ENCODE measurements around the gene RER1. TPM values are rescaled to one million over a fixed set of nuclear protein-coding genes. Genes with fewer than 3 reads are reported as not detected.

RER1 gene
- total RNA-seq, 4 donors from 2014 or later = 56.4 to 76.8 (median 66.8) TPM

DNA sequence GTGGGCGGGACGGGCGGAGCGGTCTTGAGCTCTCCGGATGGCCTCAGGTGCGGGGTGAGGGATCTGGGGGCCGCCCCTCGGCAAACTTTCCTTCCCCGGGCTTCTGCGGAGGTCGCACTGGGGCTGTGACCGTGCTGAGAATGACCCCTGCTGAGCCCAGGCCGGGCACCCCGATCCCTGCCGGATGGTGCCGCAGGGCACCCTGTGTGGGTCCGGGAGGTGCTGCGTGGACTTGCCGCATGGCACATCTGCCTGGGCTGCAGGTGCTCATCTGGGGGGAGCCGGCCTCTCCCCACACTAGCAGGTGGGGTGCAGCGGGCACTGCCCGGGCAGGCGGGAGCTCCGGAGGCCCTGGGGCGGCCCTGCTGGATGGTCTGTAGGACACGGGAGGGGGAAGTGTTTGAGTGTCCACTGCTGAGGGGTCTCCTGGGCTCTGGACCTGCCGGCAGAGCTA is 52.5 kb downstream of the RER1 start:
- Histone ChIP-seq H3K36me3 (no peaks in the 10 kb centered on the region), H3K9me3 (no peaks in the 10 kb centered on the region), H3K4me1 (peaks cover 0 to 6% (median 0%) of the 10 kb centered on the region in 4 donors), H3K27ac (no peak overlapping the region), H3K4me3 (no peak overlapping the region), H3K27me3 (peaks cover 0 to 74% of the 10 kb centered on the region in 2 donors)
- TF ChIP-seq, protein P1, sequence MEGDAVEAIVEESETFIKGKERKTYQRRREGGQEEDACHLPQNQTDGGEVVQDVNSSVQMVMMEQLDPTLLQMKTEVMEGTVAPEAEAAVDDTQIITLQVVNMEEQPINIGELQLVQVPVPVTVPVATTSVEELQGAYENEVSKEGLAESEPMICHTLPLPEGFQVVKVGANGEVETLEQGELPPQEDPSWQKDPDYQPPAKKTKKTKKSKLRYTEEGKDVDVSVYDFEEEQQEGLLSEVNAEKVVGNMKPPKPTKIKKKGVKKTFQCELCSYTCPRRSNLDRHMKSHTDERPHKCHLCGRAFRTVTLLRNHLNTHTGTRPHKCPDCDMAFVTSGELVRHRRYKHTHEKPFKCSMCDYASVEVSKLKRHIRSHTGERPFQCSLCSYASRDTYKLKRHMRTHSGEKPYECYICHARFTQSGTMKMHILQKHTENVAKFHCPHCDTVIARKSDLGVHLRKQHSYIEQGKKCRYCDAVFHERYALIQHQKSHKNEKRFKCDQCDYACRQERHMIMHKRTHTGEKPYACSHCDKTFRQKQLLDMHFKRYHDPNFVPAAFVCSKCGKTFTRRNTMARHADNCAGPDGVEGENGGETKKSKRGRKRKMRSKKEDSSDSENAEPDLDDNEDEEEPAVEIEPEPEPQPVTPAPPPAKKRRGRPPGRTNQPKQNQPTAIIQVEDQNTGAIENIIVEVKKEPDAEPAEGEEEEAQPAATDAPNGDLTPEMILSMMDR (IDR thresholded peaks at IDR 0.05) = no peak
- TF ChIP-seq POLR2A (IDR thresholded peaks at IDR 0.05) = no peak
- no peak for TF ChIP-seq EP300 (IDR thresholded peaks at IDR 0.05)
- DNase-seq (ENCODE audit: low spot score in 2 of 2) = no peak
- WGBS, 2 donors = 57% methylated on average over 18 of the region's 27 CpGs; no CpG with 5 or more reads in 1 of the 2 donors

DNA sequence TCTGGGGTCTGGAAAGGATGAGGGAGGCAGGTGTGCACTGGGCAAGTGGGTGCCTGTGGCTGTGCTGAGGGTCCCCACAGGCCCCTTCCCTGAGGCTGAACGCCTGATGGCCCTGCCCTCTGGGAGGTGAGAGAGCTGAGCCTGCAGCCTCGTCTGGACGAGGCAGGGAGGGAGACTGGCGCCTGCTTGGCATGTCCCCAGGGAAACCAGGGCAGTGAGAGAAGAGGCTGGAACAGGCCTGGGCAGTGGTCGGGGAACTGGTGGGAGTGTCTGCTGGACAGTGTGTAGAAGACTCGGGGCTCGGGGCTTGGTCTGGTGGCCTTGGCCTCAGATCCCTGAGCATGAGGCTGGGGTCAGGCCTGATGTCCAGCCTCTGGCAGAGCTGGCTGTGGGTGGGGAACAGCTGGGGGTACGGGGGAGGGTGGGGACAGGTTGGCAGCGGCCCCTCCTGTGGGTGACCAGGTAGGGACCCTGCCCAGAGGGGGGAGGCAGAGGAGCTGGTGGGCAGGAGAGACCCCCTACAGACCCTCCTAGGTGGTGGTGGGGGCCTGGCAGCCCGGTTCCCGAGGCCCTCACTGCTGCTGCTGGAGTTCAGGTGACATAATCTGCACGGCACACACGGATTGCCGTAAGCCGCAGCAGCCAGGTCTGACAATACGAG is 53.7 kb downstream of the RER1 start:
- Histone ChIP-seq H3K4me1 (peaks cover 0 to 6% (median 0%) of the 10 kb centered on the region in 4 donors), H3K9me3 (no peaks in the 10 kb centered on the region), H3K27ac (no peak overlapping the region), H3K27me3 (peaks cover 0 to 82% of the 10 kb centered on the region in 2 donors), H3K4me3 (no peak overlapping the region), H3K36me3 (no peaks in the 10 kb centered on the region)
- TF ChIP-seq POLR2A (IDR thresholded peaks at IDR 0.05) (no peak), EP300 (IDR thresholded peaks at IDR 0.05) (no peak)
- TF ChIP-seq, protein P1 (IDR thresholded peaks at IDR 0.05) = no peak
- WGBS, 2 donors = 55 to 70% methylated on average over 14 of the region's 16 CpGs
- no peak for DNase-seq (ENCODE audit: low spot score in 2 of 2)

DNA sequence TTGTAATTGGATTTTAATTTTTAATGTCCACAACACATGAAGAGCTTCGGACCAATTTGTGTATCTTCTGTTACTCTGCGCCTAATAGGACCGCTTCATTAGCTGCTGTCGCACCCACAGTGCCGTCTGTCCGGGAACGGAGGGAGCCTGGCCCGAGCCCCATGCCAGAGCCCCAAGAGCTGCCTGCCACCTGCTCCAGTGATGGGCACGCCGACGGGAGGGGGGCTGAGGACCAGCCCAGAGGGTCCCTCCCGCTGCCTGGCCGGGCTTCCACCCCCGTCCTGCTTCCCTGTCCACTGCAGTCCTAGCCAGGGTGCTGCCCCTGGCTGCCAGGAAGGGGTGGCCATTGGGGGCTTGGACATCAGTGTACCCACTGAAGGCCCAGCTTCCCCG is 54.2 kb downstream of the RER1 start:
- Histone ChIP-seq H3K36me3 (no peaks in the 10 kb centered on the region), H3K4me3 (no peak overlapping the region), H3K27ac (no peak overlapping the region), H3K9me3 (no peaks in the 10 kb centered on the region), H3K4me1 (peaks cover 0 to 6% (median 0%) of the 10 kb centered on the region in 4 donors), H3K27me3 (peaks cover 0 to 82% of the 10 kb centered on the region in 2 donors)
- no peak for TF ChIP-seq POLR2A (IDR thresholded peaks at IDR 0.05)
- TF ChIP-seq, protein P1 (IDR thresholded peaks at IDR 0.05) = no peak
- TF ChIP-seq EP300 (IDR thresholded peaks at IDR 0.05) = no peak
- 76 to 85% methylated on average over 12 to 15 of the region's 15 CpGs for WGBS, 2 donors
- DNase-seq (ENCODE audit: low spot score in 2 of 2) = no peak

DNA sequence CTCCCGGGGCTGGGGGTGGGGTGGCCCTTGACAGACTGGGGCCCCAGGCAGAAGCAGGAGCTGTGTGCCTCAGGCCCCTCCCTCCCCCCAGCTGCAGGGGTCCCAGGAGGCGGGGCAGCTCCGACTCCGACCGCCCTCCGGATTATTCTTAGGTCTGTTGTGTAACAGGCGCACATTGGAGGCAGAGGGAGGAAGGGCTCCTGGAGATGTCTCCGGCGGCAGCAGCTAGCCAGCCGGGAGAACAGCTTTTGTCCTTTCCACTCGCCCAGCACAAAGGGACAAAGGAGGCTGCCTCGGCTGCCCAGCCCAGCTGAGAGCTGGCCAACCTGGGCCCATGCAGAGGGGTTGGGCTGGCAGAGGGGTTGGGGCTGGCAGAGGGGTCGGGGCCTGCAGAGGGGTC is 54.8 kb downstream of the RER1 start:
- DNase-seq (ENCODE audit: low spot score in 2 of 2) = no peak
- H3K36me3 ChIP-seq = no peaks in the 10 kb centered on the region
- no peak overlapping the region for H3K4me3 ChIP-seq
- H3K4me1 ChIP-seq = peaks cover 0 to 6% (median 0%) of the 10 kb centered on the region in 4 donors
- 15 to 16% methylated on average over 9 to 13 of the region's 13 CpGs for WGBS, 2 donors
- no peak overlapping the region for H3K27ac ChIP-seq
- TF ChIP-seq POLR2A (IDR thresholded peaks at IDR 0.05) = no peak
- H3K27me3 ChIP-seq = peaks cover 0 to 82% of the 10 kb centered on the region in 2 donors
- H3K9me3 ChIP-seq = no peaks in the 10 kb centered on the region

DNA sequence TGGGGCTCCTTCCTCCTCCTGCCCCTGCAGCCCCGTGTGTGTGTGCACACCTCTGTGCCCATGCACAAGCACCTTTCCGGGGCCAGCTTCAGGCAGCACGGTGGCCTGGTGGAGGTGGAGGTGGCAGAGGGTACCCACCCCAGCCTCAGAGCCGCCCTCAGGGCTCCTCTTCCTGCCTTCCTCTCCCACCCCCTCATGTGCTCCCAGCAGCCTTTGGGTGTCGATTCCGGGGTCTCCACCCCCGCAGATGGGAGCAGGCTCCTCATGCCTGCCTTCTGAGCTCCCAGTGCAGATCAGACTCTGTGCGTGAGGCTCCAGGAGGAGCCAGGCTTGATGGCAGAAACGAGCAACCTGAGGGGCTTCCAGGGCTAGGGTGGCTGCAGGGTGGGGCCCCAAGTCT is 55.2 kb downstream of the RER1 start:
- no peak overlapping the region for H3K4me3 ChIP-seq
- H3K4me1 ChIP-seq = peaks cover 0 to 6% (median 0%) of the 10 kb centered on the region in 4 donors
- DNase-seq (ENCODE audit: low spot score in 2 of 2) = no peak
- TF ChIP-seq, protein P1 (IDR thresholded peaks at IDR 0.05) = no peak
- TF ChIP-seq POLR2A (IDR thresholded peaks at IDR 0.05) = no peak
- no peak for TF ChIP-seq EP300 (IDR thresholded peaks at IDR 0.05)
- H3K9me3 ChIP-seq = no peaks in the 10 kb centered on the region
- H3K27ac ChIP-seq = no peak overlapping the region
- H3K27me3 ChIP-seq = peaks cover 0 to 82% of the 10 kb centered on the region in 2 donors
- 31 to 33% methylated on average over 8 to 9 of the region's 9 CpGs for WGBS, 2 donors
- H3K36me3 ChIP-seq = no peaks in the 10 kb centered on the region
